GM12872 (cell line): ENCODE results near the gene PRB3.

Experiments
- CTCF ChIP-seq: IDR thresholded peaks from 3 replicates; pipeline ENCODE4 v1.5.1; 2011; ENCODE audit warnings: low read depth, mild to moderate bottlenecking, low read length, moderate library complexity; ENCODE audit not compliant: insufficient read depth

Gene PRB3

GRCh38 chr12:11269607-11270006, at the start of gene PRB3:
Gene PRB3, minus strand, starts transcription at chr12:11269707. Its CDS starts 38 bp downstream, at chr12:11269669.
- no peak for TF ChIP-seq CTCF

GRCh38 chr12:11310336-11310735, 40.8 kb upstream of the PRB3 start, which contains the start of gene PRB4:
Gene PRB4, minus strand, starts transcription at chr12:11310436. Its CDS starts 38 bp downstream, at chr12:11310398.
- no peak for TF ChIP-seq CTCF

GRCh38 chr12:11307143-11307542, 37.6 kb upstream of the PRB3 start:
- TF ChIP-seq CTCF: no peak

GRCh38 chr12:11273449-11273848, 3.9 kb upstream of the PRB3 start:
- no peak for TF ChIP-seq CTCF

- no peak for TF ChIP-seq CTCF
Measured at GRCh38 chr12:11264501-11264900, 5.0 kb downstream of the PRB3 start.

- no peak for TF ChIP-seq CTCF
Measured at GRCh38 chr12:11246489-11246888, 23.0 kb downstream of the PRB3 start.

GRCh38 chr12:11242656-11243055, 26.9 kb downstream of the PRB3 start:
- no peak for TF ChIP-seq CTCF
